Urothelium cell line (cell line): ENCODE results near the gene STUB1.

ENCODE experiments used
- DNase-seq: peaks from one replicate; pipeline ENCODE4 v3.0.0; 2011; ENCODE audit warnings: low spot score, mixed read lengths
- FAIRE-seq: peaks from 2 replicates; lab custom pipeline; 2011; peaks lifted over from hg19 to GRCh38; lab: Jason Lieb, UNC

Gene STUB1

DNA sequence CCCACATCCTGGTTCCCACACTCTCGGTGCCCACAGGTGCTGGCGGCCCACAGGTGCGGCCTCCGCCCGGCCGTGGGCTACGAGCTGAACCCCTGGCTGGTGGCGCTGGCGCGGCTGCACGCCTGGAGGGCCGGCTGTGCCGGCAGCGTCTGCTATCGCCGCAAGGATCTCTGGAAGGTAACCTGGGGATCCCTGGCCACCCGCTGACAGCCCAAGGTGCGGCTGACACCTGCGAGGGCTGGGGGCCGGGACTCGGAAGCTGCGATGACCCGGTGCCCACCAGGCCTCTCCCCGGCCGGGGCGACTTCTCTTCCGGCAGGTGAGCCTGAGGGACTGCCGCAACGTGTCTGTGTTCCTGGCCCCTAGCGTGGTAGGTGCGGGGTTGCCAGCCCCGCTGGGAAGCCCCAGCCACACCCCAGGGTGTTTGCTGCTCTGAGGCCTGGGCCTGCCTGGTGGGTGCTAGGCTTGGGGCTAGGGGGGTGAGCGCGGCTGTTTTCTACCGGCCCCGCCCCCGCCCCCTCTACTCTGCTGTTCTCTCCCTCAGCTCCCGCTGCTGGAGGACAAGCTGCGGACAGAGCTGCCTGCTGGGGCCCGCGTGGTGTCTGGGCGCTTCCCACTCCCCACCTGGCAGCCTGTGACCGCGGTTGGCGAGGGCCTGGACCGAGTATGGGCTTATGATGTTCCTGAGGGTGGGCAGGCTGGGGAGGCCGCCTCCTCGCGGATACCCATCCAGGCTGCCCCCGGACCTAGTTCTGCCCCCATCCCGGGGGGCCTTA, 41.7 kb downstream of the STUB1 start:
- FAIRE-seq = peak; percentile 17

DNA sequence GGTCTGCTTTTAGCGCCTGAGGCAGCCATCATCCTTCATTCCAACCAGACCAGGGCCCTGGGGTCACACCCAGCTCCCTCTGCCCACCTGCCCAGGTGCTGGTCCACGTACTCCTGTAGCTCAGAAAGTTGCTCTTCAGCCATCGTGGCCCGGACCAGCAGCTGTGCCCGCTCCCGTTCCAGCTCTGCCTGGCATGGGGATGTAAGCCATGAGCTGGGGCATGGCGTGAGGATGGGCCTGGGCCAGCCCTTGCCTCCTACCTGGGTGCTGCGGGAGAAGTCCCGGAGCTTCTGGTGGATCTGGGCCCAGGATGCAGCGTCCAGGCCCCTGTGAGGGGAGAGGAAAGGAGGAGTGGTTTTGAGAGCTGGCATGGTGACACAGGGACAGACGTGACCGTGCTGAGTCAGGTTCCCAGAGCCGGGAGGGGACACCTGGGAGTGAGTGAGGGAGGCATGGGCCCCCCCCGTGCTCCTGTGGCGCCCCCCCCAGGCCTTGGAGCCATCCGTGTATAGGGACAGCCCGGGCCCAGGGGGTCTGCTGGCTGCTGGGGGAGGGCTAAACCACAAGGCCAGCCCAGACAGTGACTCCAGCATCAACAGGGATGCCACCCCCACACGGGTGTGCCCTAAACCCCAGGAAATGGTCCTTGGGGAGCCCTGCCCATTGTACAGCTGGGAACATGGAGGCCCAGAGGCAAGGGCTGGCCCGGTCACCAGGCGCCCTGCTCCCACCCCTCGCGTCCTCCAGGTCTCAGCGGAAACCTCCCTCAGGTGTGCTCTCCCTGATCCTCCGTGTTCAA, 42.8 kb downstream of the STUB1 start:
- FAIRE-seq = no peak
- no peak for DNase-seq

More for the DNA sequence above, 41.7 kb downstream of the STUB1 start:
- no peak for DNase-seq

DNA sequence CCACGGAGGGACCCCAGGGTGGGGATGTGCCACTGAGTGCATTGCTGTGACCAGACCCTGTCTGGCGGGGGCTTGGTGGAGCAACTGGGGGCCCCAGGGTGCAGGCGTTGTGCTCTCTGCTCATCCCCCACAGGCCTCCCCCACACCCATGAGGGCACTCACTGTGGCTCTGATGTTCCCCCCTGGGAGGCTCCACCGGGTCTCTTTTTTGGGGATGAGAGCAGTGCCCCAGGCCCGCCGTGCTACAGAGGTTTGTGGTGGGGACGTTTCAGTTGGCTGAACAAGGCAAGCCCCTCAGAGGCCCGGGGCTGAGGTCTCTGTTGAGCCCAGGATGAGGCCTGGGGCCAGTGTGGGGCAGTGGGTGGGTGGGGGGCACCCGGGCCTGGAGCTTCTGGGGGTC, 43.5 kb downstream of the STUB1 start:
- no peak for FAIRE-seq

DNA sequence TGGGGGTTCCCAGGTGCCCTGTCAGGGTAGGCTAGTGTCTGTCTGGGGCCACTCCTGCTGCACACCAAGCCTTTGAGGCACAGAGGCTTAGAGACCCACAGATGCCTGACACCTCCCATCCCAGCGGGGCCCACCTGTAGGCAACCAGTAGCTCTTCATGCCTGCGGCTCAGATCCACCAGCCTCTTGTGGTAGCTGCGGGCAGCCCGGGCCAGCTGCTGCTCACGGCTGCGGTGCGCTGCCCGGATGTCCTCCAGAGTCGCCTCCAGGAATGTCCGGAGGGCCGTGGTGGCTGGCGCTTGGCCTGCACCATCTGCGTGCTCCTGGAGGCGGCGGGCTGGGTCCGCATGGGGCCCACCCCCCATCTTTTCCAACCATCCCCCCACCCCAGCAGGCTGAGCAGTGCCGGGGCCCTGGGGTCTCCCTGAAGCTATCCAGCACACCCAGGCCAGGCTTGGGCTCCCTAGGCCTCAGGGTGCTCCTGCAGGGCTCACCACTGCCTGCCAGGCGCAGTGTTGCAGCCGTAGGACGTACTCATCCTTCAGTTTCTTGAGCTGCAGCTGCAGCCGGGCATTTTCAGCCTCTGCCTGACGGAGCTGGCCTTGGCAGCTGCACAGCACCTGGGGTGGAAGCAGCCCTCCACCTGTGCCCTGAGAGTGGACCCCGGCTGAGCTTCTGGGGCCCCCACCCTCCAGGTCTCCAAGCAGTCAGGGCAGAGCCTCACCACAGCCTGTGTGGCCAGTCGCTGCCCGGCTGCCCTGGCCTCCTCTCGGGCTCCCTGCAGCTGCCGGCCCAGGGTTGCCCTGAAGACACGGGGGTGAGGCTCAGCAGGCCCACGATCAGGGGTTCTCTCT, 44.2 kb downstream of the STUB1 start:
- DNase-seq = no peak

More for the DNA sequence above, 43.5 kb downstream of the STUB1 start:
- DNase-seq = no peak

DNA sequence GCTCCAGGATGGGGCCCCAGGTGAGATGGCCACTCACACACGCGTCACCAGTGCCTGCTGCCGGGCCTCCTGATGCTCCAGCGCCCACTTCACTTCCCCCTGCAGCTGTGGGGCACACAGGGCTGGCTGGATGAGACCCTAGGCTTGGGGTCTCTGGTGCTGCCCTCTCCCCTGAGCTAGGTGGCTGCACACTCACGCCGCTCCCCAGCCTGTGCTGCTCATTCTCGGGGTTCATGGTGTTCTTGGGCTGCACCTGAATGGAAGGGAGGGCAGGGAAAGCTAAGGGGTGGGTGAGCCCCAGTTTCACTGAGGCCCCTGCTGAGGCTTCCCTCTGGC, 44.8 kb downstream of the STUB1 start:
- DNase-seq = no peak
- FAIRE-seq = no peak

More for the DNA sequence above, 44.2 kb downstream of the STUB1 start:
- no peak for FAIRE-seq

DNA sequence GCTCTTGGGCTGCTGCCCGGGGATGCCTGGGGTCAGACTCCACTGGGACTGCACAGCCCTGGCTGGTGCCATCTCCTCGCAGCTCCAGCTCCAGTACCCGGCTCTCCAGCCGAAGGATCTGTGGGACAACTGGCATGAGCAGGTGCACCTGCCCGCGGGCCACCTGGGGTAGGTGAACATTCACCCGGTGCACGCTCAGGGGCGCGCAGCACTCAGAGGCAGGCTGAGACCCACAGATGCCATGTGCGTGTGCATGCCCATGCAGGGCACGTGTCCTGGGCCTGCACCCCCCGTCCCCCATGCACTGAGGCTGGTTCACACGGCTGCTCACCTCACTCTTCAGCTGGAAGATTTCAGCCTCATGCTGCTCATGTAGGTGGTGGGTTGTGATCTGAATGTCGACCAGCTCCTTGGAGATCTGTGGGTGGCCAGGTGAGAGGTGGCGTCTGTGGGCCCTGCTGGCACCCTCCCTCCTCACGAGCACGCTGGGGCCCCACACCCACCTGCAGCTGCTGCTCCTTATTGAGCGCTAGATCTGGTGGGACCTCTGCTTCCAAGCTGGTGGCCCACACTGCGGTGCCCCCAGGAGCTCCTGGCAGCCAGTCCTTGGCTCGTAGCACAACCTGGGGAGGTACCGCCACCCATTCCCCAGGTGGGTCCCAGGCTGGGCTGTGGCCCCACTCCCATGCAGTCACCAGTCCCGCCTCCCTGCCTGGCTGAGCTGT, 45.4 kb downstream of the STUB1 start:
- no peak for FAIRE-seq
- DNase-seq = no peak

DNA sequence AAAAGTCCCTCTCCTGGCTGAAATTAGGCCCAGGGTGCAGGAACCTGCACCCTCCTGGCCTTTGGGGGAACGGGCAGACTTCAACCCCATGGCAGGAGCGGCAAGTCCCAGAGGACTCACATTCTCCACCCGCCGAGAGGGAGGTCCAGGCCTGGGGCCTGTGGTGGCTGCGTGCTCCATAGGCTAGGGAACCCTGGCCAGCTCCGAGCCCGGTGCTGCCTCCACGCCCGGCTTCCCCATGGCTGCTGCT, 45.9 kb downstream of the STUB1 start:
- DNase-seq = no peak
- FAIRE-seq = no peak

DNA sequence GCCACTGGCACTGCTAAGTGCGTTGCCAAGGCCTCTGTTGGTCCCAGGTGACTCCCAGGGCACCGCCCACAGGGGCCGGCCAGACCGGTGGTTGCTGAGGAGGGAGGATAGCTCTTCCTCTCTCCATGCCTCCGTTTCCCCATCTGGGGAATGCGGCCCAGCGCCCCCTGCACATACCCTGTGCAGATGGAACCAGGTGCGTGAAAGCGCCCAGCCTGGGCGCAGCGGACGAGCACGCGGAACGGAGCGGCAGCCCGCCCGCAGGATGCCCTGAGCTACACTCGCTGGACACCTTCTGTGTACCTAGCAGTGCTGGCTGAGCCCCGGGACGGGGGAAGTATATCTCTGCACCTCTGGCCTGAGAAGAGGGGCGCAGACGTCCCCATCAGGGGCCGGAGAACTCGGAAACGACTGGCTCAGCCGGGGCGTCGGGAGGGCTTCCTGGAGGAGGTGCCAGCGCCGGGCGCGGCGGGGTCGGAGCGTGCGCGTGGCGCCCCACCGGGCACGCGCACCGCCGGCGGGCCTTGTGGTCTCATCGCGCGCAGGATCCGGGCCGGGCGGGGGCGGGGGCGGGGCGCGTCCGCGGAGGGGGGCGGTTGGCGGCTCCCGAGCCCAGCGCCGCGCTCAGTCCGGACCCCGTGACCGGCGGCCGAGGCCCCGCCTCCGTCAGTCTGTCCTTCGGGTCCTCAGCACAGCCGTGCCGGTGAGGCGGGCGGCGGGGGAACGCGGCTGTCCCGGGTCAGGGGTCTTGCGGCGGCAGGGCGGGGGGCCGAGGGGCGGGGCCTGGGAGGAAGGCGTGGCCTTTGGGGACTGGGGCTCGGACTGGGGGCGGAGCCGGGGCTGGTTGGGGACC, 46.5 kb downstream of the STUB1 start, which contains the start of the genes CCDC78 and HAGHL:
Gene CCDC78, minus strand, starts transcription at position 6 of the 853 bp plus-strand sequence. CDS start 76 bp downstream, outside the sequence.
Gene HAGHL, plus strand, starts transcription at position 669 of the 853 bp plus-strand sequence. CDS start 404 bp downstream, outside the sequence.
- peak; percentile 17 for FAIRE-seq
- peak; percentile 78 for DNase-seq

DNA sequence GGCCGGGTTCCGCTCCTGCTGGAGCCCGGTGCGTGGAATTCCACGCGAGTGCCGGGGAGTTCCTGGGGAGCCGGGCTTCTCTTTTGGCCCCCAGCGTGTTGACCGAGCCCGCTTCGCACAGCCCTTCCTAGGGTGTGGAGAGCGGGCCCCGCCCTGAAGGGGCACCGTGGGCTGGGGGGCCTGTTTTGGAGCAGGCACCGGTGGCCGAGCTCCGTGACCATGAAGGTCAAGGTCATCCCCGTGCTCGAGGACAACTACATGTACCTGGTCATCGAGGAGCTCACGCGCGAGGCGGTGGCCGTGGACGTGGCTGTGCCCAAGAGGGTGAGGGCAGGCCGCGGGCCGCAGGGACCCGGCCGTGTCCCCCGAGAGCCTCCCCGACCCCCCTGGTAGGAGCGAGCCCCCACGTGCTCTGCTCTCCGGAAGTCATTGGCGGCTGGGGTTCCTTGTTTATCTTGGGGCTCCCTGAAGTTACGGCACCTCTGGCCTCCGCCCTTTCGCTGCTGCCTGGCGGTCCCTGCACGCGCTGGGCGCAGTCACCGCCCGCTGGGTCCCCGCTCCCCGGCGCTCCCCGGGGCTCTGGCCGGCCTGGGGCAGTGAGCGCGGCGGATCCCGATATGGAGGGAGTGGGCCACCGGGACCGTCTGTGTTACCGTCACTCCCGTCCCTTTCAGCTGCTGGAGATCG, 47.2 kb downstream of the STUB1 start:
- DNase-seq (no peak), FAIRE-seq (peak; percentile 5)

DNA sequence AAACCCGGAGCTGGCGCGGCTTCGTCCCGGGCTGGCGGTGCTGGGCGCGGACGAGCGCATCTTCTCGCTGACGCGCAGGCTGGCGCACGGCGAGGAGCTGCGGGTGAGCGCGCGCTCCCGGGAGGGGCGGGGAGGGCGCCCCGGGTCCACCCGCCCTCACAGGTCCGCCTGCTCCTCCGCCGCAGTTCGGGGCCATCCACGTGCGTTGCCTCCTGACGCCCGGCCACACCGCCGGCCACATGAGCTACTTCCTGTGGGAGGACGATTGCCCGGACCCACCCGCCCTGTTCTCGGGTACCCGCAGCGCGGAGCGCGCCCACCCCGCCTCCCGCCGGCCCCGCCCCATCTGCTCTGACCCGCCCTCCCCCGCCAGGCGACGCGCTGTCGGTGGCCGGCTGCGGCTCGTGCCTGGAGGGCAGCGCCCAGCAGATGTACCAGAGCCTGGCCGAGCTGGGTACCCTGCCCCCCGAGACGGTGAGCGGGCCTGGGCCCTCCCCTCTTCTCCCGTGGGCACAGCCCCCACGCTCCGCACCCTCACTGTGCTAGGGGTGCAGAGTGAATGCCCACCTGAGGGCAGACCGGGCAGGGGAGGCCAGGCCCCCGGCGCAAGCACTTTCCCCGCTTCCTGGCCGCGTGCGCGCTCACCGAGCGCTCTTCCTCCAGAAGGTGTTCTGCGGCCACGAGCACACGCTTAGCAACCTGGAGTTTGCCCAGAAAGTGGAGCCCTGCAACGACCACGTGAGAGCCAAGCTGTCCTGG, 48.1 kb downstream of the STUB1 start:
- peak; percentile 88 for DNase-seq
- FAIRE-seq = peak; percentile 85

DNA sequence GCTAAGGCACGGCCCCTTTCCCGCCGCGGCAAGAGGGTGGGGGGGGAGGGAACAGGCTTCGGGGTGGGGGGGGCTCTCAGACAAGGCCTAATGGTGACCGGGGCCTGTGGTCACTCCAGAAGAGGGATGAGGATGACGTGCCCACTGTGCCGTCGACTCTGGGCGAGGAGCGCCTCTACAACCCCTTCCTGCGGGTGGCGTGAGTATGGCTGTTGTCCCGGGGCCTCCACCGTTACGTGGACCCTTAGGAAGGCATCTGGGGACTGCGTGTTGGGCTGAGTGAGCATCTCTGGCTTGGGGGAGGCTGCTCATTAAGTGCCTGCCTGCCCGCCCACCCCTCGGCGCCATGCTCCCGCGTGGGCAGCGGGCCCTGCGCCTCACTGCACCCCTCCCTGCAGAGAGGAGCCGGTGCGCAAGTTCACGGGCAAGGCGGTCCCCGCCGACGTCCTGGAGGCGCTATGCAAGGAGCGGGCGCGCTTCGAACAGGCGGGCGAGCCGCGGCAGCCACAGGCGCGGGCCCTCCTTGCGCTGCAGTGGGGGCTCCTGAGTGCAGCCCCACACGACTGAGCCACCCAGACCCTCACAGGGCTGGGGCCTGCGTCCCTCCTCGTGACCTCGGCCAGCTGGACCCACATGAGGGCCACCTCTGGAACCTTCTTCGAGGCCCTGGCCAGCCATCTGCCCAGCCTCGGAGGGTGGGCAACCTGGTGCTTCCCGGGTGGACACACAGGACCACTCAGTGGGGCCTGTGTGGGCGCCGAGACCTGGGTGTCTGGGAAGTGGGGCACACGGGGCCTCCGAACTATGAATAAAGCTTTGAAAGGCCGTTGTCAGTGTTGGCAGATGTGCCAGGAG, 48.9 kb downstream of the STUB1 start:
- FAIRE-seq (no peak), DNase-seq (no peak)

DNA sequence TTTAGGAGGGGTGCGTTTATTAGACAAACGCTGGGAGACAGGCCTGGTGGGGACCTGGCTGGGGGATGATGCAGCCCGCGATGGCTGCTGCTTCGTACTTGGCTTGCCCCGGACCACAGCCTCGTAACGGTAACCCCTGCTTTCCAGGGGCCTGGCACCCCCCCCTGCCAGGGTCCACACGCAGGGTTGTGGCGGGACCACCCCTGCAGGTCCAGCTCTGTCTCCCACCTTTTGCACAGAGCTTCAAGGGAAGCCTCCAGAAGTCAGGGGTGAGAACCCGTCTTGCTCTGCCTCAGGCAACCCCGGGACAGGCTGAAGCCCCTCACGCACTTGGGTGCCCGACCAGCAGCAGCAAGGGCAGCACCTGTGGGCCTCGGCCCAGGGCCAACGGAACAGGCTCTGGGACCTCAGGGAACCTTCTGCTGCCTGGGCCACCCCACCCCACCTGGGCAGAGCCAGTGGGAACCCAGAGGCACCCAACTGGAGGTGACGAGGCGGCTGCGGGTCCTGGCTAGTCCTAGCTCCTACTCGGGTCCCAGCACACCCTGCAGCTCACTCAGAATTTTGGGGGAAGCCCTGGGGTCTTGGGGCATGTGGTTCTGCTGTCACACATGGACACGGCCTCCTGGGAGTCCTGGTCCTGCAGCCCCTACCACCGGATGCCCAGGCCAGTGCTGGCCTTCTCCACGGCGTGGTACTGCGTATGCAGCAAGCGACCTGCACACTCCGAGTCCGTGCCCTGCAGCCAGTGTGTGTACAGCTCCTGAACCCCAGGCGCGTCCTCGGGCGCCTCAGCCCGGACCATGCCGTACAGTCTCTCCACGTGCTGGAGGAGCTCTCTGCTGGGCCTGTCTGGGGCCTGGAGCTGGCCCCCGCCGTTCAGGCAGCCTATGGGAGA, 49.8 kb downstream of the STUB1 start:
- FAIRE-seq (no peak), DNase-seq (no peak)

DNA sequence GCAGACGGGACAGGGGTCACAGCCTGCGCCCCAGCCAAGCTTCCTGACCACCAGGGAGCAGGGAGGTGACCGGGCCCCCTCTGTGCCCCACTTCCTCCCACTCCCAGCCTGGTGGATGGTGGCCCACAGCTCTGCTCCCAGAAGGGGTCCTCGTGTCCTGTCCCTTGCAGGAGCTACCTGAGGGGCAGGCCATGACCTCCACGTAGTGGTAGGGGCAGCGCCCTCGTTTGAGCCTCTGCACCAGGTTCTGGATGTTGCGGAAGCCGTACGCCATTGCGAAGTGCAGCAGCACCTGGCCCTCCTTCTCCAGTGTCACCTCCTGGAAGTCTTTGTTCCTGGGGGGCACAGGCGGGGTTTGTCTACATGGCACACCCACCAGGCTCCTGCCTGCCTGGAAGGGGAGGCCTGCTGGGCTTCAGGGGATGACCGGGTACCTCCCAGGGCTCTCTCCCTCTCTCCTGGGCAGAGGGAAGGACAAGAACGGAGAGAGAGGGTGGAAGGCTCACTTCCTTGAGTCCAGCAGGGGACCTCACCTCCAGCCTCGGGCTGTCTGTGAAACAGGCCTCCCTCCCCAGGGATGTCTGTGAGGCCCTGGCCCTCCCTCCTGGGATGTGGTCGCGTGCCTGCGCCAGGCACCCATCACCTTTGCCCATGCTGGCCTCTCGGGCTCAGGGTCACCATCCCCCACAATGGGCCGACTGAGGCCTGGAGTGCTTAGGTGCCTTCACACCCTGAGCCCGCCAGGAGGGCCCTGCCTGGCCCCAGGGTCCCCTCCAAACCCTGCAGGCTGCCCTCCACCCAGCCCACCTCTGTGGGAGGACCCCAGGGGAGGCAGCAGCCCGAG, 50.7 kb downstream of the STUB1 start:
- DNase-seq (no peak), FAIRE-seq (no peak)

DNA sequence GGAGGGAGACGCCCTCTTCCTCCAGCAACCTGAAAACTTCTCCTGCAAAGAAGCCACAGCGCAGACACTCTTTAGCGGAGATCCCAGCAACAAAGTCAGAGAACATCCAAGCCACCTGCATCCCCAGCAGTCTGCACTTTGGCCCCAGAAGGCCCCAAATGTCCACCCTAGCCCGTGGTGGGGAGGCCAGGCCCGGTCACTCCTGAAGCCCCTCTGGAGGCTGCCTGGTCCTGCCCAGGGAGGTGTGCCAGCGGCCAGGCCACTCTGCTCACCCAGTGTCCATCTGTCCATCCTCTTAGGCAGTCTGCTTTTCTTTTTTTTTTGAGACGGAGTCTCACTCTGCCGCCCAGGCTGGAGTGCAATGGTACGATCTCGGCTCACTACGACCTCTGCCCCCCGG, 52.1 kb downstream of the STUB1 start:
- FAIRE-seq = no peak
- no peak for DNase-seq
